GM19035 (cell line): ENCODE data around the gene DHRSX.
"Not testable (repeated sequence)": the region's sequence is repeated elsewhere in the genome, so short reads cannot be mapped to it uniquely, and the experiment has no call there.

Experiments
- ATAC-seq: cut with Tn5 transposase; IDR thresholded peaks from one replicate; pipeline ENCODE4 v1.9.1; 2021; ENCODE audit not compliant: unreplicated experiment

Gene DHRSX

DNA sequence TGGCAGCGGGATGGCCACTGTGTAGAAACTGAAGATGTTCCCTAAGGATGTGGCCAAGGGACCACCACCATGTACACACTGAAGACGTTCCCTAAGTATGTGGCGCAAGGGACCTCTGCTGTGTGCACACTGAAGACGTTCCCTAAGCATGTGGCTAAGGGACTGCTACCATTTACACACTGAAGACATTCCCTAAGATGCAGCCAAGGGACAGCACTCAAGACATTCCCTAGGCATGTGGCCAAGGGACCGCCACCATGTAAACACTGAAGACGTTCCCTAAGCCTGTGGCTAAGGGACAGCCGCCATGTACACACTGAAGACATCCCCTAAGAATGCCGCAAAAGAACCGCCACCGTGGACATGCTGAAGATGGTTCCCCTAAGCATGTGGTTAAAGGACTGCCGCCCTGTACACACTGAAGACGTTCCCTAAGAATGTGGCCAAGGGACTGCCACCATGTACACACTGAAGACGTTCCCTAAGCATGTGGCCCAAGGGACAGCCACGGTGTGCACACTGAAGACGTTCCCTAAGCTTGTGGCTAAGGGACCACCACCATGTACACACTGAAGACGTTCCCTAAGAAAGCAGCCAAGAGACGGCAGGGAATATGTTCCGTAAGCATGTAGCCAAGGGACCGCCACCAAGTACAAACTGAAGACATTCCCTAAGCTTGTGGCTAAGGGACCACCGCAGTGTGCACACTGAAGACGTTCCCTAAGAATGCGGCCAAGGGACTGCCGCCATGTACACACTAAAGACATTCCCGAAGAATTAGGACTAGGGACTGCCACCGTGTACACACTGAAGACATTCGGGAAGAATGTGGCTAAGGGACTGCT, 43.3 kb downstream of the DHRSX start:
- ATAC-seq = no peak

DNA sequence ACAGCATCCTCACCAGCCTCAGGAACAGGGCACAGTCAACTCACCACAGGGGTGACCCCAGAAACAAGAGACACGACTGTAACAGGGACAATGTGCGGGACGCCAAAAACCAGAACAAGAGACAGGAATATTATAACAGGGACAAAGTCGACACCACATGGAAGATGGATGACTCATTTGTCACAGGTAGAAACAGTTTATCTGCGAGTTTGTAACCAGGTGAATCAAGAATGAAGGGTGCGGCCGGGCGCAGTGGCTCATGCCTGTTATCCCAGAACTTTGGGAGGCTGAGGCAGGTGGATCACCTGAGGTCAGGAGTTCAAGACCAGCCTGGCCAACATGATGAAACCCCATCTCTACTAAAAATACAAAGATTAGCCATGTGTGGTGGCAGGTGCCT, 44.7 kb downstream of the DHRSX start:
- not testable (repeated sequence) for ATAC-seq

DNA sequence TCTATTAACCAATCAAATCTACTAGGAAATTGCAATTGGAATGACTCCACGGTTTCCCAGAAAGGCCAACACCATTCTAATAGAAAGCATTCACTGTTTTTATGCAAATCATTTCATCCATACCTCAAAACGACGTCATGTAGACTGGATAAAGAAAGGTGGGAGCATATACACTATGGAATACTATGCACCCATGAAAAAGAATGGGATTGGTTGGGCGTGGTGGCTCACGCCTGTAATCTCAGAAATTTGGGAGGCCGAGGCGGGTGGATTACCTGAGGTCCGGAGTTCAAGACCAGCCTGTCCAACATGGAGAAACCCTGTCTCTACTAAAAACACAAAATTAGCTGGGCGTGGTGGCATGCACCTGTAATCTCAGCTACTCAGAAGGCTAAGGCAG, 46.2 kb downstream of the DHRSX start:
- not testable (repeated sequence) for ATAC-seq

DNA sequence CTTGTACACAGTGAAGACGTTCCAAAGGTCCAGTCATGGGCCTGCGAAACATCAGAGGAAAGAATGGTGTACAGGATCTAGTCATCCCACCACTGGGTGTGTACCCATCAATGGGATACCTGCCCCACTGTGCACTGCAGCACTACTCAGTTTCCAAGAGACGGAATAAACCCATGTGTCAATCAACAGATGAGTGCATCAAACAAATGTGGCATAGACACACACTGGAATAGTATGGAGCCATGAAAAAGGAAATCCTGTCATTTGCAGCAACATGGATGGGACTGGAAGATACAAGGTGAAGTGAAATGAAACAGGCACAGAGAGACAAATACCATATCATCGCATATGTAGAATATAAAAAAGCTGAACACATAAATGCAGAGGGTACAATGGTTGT, 48.0 kb downstream of the DHRSX start:
- ATAC-seq = no peak

DNA sequence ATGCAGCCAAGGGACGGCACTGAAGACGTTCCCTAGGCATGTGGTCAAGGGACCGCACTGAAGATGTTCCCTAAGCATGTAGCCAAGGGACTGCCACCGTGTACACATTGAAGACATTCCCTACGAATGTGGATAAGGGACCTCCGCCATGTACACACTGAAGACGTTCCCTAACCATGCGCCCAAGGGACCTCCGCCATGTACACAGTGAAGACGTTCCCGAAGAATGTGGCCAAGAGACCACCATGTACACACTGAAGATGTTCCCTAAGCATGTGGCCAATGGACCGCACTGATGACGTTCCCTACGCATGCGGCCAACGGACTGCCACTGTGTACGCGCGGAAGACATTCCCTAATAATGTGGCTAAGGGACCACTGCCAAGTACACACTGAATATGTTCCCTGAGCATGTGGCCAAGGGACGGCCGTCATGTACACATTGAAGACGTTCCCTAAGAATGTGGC, 48.4 kb downstream of the DHRSX start:
- no peak for ATAC-seq

DNA sequence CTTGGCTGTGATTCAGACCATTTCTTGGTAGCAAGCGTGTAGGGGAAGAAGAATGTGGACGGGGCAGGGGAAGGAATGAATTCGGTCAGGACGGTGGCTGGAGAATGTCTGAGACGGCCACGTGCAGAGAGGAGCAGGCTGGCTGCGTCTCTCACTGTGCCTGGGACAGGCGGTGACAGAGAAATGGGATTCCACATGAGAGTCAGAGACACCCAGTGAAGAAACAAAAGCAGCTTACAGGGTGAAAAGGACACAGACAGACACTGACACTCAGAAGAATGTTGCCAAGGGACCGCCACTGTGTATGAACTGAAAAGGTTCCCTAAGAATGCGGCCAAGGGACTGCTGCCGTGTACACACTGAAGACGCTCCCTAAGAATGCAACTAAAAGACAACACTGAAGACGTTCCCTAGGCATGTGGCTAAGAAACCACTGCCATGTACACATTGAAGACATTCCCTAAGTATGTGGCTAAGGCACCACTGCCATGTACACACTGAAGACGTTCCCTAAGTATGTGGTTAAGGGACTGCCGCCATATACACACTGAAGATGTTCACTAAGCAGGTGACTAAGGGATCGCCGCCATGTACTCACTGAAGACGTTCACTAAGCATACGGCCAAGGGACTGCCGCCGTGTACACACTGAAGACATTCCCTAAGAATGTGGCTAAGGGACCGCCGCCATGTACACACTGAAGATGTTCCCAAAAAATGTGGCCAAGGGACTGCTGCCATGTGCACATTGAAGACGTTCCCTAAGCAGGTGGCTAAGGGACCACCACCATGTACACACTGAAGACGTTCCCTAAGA, 49.1 kb downstream of the DHRSX start:
- ATAC-seq = no peak

DNA sequence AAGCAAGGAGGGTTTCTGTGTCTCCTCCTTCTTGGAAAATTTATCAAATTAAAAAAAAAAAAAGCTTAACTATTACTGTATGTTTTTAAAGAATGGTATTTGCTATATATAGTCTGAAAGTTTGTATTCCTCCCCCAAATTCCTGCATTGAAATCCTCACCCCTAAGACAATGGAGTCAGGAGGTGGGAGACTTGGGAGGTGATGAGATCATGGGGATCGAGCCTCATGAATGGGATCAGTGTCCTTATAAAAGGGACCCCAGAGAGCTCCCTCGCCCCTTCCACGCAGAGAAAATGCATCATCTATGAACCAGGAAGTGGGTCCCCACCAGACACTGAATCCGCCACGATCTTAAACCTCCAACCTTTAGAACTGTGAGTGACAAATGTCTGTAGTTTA, 50.1 kb downstream of the DHRSX start:
- ATAC-seq = no peak

DNA sequence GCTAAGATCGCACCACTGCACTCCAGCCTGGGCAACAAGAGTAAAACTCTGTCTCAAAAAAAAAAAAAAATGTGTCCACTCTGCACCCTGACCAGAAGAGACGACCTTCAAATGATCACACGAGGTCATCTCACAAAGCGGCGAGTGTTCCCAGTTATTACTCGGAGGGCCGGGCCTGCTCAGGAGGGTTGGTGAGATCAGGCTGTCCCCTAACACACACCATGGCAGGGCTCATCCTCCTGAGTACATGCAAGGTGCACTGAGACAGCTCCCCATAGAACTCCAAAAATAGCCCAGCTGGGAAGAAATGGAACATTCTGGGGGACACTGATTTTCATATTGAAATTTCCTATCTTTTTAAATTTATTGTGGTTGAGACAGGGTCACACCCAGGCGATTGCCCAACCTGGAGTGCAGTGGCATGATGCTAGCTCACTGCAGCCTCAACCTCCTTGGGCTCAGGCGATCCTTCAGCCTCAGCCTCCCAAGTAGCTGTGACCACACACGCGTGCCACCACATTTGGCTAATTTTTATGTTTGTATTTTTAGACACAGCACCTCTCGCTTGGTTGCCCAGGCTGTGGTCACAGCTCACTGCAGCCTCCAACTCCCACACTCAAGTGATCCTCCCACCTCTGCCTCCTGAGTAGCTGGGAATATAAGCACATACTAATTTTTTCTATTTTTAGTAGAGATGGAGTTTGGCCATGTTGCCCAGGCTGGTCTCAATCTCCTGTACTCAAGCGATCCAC, 51.5 kb downstream of the DHRSX start:
- ATAC-seq = no peak

DNA sequence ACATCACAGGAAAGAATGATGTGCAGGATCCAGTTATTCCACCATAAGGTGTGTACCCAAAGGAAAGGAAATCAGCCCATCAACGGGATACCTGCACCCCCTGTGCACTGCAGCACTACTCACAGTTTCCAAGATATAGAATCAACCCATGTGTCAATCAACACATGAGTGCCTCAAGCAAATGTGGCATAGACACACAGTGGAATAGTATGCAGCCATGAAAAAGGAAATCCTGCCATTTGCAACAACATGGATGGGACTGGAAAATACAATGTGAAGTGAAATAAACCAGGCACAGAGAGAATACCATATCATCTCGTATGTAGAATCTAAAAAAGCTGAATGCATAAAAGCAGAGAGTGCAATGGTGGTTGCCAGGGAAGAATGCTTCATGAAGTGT, 53.3 kb downstream of the DHRSX start:
- no peak for ATAC-seq

DNA sequence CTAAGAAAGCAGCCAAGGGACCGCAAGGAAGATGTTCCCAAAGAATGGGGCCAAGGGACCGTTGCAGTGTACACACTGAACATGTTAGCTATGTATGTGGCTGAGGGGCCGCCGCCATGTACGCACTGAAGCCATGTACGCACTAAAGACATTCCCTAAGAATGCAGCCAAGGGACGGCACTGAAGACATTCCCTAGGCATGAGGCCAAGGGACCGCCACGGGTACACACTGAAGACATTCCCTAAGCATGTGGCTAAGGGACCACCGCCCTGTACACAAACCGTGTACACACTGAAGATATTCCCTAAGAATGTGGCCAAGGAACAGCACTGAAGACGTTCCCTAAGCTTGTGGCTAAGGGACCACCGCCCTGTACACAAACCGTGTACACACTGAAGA, 54.0 kb downstream of the DHRSX start:
- no peak for ATAC-seq

DNA sequence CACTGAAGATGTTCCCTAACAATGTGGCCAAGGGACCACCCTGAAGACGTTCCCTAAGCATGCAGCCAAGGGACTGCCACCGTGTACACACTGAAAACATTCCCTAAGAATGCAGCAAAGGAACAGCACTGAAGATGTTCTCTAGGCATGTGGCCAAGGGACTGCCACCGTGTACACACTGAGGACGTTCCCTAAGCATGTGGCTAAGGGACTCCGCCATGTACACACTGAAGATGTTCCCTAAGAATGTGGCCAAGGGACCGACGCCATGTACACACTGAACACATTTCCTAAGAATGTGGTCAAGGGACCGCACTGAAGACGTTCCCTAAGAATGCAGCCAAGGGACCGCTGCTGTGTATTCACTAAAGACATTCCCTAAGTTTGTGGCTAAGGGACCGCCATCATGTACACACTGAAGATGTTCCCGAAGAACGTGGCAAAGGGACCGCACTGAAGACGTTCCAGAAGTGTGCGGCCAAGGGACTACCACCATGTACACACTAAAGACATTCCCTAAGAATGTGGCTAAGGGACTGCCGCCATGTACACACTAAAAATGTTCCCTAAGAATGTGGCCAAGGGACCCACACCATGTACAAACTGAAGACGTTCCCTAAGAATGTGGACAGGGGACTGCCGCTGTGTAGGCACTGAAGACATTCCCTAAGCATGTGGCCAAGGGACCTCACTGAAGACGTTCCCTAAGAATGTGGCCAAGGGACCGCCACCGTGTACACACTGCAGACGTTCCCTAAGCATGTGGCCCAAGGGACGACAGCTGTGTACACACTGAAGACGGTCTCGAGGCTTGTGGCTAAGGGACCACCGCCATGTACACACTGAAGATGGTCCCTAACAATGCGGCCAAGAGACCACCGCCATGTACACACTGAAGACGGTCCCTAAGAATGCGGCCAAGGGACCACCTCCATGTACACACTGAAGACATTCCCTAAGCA, 54.8 kb downstream of the DHRSX start:
- ATAC-seq = no peak

DNA sequence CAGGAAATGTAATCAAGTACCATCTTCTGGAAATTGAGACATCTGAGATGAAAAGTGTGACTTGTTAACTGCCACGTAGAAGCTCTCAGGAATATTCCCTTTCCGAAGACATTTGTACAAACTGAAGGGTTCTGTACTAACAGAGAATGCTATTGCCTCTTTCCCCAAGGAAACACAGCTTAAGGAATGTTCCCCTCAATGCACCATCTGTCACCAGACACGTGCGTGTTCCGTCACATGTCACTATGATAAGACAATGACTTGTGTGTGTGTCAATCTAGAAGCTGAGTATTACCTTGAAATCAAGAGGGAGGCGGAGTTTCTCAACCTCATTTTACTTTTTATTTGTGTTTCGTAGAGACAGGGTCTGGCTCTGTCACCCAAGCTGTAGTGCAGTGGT, 58.1 kb downstream of the DHRSX start:
- no peak for ATAC-seq

DNA sequence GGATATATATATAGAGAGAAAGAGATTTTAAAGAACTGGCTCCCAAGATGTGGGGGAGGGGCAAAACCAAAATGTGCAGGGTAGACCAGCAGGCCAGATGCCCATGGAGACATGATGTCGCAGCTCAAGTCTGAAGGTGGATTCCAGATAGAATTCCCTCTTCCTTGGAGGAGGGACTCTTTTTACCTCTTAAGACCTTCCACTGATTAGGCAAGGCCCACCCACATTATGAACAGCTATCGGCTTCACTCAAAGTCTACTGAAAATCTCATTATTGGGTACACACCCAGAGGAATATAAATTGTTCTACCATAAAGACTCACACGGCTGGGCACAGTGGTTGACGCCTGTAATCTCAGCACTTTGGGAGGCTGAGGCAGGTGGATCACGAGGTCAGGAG, 59.3 kb downstream of the DHRSX start:
- ATAC-seq = no peak

DNA sequence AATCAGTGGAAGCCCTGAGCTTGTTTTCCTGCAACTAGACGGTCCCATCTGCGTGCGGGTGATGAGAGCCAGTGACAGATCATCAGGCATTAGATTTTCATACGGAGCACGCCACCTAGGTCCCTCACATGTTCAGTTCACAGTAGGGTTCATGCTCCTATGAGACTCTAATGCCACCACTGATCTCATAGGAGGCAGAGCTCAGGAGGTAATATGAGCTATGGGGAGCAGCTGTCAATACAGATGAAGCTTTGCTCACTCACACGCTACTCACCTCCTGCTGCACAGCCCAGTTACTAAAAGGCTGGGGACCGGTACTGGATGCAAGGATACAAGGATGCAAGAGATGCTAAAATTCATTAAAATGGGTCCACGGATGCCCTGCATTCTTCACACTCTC, 61.2 kb downstream of the DHRSX start:
- ATAC-seq = no peak

DNA sequence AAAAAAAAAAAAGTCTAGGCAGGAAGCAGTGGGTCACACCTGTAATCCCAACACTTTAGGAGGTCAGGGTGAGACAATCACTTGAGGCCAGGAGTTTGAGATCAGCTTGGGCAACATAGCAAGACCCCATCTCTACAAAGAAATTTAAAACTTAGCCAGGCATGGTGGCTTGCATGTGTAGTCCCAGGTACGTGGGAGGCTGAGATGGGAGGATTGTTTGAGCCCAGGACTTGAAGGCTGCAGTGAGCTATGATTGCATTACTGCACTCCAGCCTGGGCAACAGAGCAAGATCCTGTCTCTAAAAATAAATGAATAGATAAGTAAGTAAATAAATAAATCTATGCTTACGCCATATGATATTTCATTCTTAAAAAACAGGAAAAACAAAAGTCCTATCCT, 65.3 kb downstream of the DHRSX start:
- no peak for ATAC-seq

DNA sequence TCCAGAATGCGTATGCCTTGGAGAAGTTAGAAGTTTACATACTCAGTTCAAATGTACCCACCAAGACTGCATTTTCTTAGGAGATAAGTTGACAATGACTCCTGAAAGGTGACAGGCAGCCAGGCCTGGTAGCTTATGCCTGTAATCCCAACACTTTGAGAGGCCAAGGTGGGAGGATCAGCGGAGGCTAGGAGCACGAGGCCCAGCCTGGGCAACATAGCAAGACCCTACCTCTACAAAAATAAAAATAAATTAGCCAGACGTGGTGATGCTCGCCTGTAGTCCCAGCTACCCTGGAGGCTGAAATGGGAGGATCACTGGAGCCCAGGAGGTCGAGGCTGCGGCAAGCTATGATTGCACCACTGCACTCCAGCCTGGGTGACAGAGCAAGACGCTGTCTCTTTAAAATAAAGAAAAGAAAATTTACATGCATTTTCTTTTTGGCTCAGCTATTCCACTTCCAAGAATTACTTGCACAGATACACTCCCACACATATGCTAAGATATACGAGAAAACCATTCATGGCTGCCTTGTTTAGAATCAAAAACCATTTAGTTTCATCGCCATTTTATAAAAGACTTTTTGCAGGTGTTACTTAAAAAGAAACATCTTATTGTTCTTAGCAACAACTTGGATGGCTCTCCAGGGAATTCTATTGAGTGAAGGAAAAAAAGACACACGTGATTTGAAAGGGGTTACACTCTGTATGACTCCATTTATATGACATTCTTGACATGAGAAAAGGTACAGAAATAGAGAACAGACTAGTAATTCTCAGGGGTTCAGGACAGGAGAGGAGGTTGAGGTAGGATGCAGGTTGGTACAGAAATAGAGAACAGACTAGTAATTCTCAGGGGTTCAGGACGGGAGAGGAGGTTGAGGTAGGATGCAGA, 66.3 kb downstream of the DHRSX start:
- no peak for ATAC-seq

DNA sequence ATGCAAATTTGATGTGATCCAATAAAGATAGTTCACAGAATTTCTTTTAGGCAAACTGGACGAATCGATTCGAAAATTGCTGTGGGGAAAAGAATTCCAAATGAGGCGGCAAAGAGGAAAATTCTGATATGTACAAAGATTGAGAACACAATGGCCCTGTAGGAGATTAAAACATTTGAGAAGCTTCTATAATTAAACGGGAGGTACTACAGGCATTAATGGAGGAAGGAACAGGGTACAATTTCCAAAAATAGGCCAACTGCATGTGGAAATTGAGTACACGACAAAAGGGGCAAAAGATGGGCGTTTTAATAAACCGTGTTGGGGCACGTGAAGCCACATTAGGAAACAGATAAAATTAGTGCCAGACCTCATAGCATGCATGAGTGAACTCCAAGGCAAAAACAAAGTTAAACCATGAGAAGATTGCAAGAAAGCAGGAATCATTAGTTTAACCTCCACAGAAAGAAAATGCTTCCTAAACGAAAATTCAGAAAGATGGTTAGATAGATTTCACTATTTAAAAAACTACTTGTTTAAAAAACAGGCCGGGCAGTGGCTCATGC, 68.4 kb downstream of the DHRSX start:
- no peak for ATAC-seq

DNA sequence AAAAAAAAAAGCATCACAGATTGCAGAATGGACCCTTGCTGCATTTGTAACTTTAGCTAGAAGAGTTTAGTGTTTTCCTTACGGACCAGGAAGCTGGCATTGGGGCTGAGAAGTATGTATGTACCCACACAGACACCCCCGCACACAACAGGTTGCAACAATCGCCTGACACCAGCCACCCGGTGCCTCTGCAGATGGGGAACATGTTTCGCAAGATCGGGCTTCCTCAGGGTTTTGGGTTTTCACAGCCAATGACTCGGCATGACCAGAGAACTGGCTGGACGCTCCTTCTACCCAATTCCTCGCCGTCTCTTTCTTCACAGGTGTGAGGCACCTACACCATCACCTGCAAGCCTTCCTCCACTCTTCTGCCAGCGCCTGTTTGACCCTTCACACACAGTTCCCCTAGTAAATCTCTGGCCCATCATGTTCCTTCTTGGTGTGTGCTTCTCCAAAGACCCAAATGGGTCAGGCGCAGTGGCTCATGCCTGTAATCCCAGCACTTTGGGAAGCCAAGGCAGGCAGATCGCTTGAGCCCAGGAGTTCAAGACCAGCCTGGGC, 70.4 kb downstream of the DHRSX start:
- ATAC-seq = no peak

DNA sequence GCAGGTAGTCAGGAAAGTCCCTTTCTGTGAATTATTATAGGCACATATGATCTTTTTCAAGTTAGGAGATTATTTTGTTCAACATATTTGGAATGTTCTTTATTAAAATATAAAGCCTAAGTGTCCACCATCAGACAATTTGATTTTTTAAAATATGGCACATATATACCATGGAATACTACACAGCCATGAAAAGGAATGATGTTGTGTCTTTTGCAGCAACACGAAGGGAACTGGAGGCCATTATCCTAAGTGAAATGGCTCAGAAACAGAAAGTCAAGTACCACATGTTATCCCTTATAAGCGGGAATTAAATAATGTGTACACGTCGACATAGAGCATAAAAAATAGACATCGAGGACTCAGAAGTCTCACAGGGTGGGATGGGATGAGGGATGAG, 73.0 kb downstream of the DHRSX start:
- ATAC-seq = no peak
